Measurements from ENCODE around the gene BTBD16. TPM values are rescaled to one million over a fixed set of nuclear protein-coding genes. Genes with fewer than 3 reads are reported as not detected.

The BTBD16 gene
- total RNA-seq, 2 experiments from 2014 or later: not detected

GRCh38 chr10:122298206-122298597, 27.1 kb downstream of the BTBD16 start:
- no peak overlapping the region for H3K4me3 Mint-ChIP-seq
- peaks cover 2% of the 10 kb centered on the region for H3K27me3 Mint-ChIP-seq
- DNase-seq: no peak
- peaks cover 6% of the 10 kb centered on the region for H3K4me1 Mint-ChIP-seq (ENCODE audit: low read depth)
- no peak overlapping the region for H3K27ac Mint-ChIP-seq
- H3K36me3 Mint-ChIP-seq (ENCODE audit: low read depth): no peaks in the 10 kb centered on the region
- no peak for ATAC-seq
- intact Hi-C loops (cut with micrococcal nuclease): loop anchor here (2.0 to 5.0 kb wide), 3 partner anchors 137 to 404 kb away; no protein-coding TSS in a partner anchor
- no peaks in the 10 kb centered on the region for H3K9me3 Mint-ChIP-seq
- TF ChIP-seq CTCF (IDR thresholded peaks at IDR 0.05): no peak
- ChIA-PET CTCF (interaction anchor here (0.8 to 4.1 kb wide), 17 partner anchors 10 to 408 kb away, joined by 4 to 96 read pairs (median 9); partner anchors contain the start of gene PLEKHA1), POLR2A (no interaction called here)

GRCh38 chr10:122298598-122299301, 27.7 kb downstream of the BTBD16 start:
- Mint-ChIP-seq H3K4me3 (no peak overlapping the region), H3K9me3 (no peaks in the 10 kb centered on the region), H3K36me3 (ENCODE audit: low read depth) (no peaks in the 10 kb centered on the region), H3K4me1 (ENCODE audit: low read depth) (peaks cover 6% of the 10 kb centered on the region), H3K27ac (no peak overlapping the region), H3K27me3 (peaks cover 2% of the 10 kb centered on the region)
- TF ChIP-seq CTCF (IDR thresholded peaks at IDR 0.05): peak; percentile 94
- DNase-seq (peak; percentile 81), ATAC-seq (peak; percentile 96)
- intact Hi-C loops (cut with micrococcal nuclease): loop anchor here (2.0 to 5.0 kb wide), 3 partner anchors 136 to 404 kb away; no protein-coding TSS in a partner anchor
- CTCF ChIA-PET: interaction anchor here (0.6 to 4.1 kb wide), 30 partner anchors 10 to 408 kb away, joined by 3 to 96 read pairs (median 4); partner anchors contain the start of gene PLEKHA1
- POLR2A ChIA-PET: interaction anchor here (1.2 kb wide), 1 partner anchor 10 kb away, joined by 3 read pairs; no protein-coding TSS in a partner anchor

- peaks cover 6% of the 10 kb centered on the region for H3K4me1 Mint-ChIP-seq (ENCODE audit: low read depth)
- no peak overlapping the region for H3K4me3 Mint-ChIP-seq
- H3K27me3 Mint-ChIP-seq: peaks cover 2% of the 10 kb centered on the region
- no peaks in the 10 kb centered on the region for H3K36me3 Mint-ChIP-seq (ENCODE audit: low read depth)
- ChIA-PET POLR2A (interaction anchor here (1.2 kb wide), 1 partner anchor 10 kb away, joined by 3 read pairs; no protein-coding TSS in a partner anchor), CTCF (interaction anchor here (0.6 to 4.1 kb wide), 29 partner anchors 9 to 407 kb away, joined by 3 to 96 read pairs (median 4); partner anchors contain the start of gene PLEKHA1)
- TF ChIP-seq CTCF (IDR thresholded peaks at IDR 0.05): no peak
- ATAC-seq (no peak), DNase-seq (no peak)
- H3K27ac Mint-ChIP-seq: no peak overlapping the region
- intact Hi-C loops (cut with micrococcal nuclease): loop anchor here (2.0 to 5.0 kb wide), 3 partner anchors 135 to 403 kb away; no protein-coding TSS in a partner anchor
- no peaks in the 10 kb centered on the region for H3K9me3 Mint-ChIP-seq
Measured at GRCh38 chr10:122299423-122300075, 28.5 kb downstream of the BTBD16 start.

GRCh38 chr10:122301055-122301810, 30.1 kb downstream of the BTBD16 start:
- no peak overlapping the region for H3K4me3 Mint-ChIP-seq
- peaks cover 2% of the 10 kb centered on the region for H3K27me3 Mint-ChIP-seq
- peaks cover 7% of the 10 kb centered on the region for H3K9me3 Mint-ChIP-seq
- H3K27ac Mint-ChIP-seq: no peak overlapping the region
- ChIA-PET CTCF (interaction anchor here (1.4 to 2.9 kb wide), 3 partner anchors 33 to 265 kb away, joined by 3 to 21 read pairs (median 11); no protein-coding TSS in a partner anchor), POLR2A (no interaction called here)
- no peaks in the 10 kb centered on the region for H3K4me1 Mint-ChIP-seq (ENCODE audit: low read depth)
- intact Hi-C loops (cut with micrococcal nuclease): no loop called here
- DNase-seq (no peak), ATAC-seq (no peak)
- no peak for TF ChIP-seq CTCF (IDR thresholded peaks at IDR 0.05)
- H3K36me3 Mint-ChIP-seq (ENCODE audit: low read depth): no peaks in the 10 kb centered on the region

Measured in activated CD8-positive, alpha-beta T cell treated with anti-CD3 and anti-CD28 coated beads for 36 hours (primary cell).